ENCODE results near the gene HTT-AS.

DNA sequence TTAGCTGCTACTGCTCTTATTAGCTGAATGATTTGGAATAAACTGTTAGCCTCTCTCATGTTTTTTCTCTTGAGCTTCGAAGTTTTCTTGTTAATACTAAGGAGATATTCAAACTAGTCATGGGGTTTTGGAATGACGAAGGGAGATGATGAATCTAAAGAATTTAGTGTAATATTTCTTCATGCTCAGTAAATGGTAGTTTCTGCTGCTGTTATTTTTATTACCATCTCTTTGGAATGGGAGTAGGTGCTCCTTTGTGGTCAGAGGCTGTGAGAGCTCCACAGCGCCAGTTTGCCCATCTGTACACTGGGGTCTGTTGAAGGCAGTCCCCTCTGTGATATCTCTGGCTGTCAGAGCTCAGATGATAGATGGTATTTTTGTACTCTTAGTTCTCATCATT, 33.9 kb upstream of the HTT-AS start:
- TF ChIP-seq, protein P1, sequence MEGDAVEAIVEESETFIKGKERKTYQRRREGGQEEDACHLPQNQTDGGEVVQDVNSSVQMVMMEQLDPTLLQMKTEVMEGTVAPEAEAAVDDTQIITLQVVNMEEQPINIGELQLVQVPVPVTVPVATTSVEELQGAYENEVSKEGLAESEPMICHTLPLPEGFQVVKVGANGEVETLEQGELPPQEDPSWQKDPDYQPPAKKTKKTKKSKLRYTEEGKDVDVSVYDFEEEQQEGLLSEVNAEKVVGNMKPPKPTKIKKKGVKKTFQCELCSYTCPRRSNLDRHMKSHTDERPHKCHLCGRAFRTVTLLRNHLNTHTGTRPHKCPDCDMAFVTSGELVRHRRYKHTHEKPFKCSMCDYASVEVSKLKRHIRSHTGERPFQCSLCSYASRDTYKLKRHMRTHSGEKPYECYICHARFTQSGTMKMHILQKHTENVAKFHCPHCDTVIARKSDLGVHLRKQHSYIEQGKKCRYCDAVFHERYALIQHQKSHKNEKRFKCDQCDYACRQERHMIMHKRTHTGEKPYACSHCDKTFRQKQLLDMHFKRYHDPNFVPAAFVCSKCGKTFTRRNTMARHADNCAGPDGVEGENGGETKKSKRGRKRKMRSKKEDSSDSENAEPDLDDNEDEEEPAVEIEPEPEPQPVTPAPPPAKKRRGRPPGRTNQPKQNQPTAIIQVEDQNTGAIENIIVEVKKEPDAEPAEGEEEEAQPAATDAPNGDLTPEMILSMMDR (conservative IDR thresholded peaks at IDR 0.05) = no peak
- TF ChIP-seq ZFX (IDR thresholded peaks at IDR 0.05) = no peak

Measured in C4-2B (cell line).